GM18951 (cell line): ENCODE results near the gene INPP5J.

Source experiments
- POLR2A ChIP-seq: IDR thresholded peaks from 4 replicates; pipeline ENCODE4 v1.6.1; 2011; ENCODE audit warnings: mild to moderate bottlenecking; ENCODE audit not compliant: insufficient read length, insufficient read depth; ENCODE audit errors: extremely low read depth
- in situ Hi-C: fragments of 300-500 bp; cut with MboI; formaldehyde crosslinking; loops from one replicate; pipeline ENCODE4 v1.12.0; 2022; ENCODE audit warnings: low sequenced_read_pairs, mixed read lengths, inconsistent platforms; ENCODE audit not compliant: unreplicated experiment

The INPP5J gene

DNA sequence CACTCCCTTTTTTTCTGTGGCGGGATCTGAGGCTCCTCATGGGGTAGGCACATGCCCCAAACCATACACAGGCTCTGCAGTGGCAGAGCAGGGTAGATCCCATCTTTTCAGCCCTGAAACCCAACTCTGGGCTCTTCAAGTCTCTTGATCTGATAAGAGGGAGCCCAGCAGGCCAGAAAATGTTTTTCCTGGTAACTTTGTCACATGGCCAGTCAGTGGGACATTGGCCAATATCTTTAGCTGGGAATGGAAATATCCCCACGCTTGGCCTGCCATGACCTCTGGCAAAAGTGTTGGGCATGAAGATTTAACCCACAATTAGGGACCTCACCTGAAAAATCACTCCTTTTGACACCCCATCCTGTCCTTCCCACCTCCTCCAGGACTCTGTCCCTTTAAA, 8.1 kb downstream of the INPP5J start:
- no peak for TF ChIP-seq POLR2A
- in situ Hi-C loops: no loop called here

- no peak for TF ChIP-seq POLR2A
- in situ Hi-C loops: no loop called here
These were observed 11.1 kb downstream of the INPP5J start for GRCh38 chr22:31133911-31134310.

DNA sequence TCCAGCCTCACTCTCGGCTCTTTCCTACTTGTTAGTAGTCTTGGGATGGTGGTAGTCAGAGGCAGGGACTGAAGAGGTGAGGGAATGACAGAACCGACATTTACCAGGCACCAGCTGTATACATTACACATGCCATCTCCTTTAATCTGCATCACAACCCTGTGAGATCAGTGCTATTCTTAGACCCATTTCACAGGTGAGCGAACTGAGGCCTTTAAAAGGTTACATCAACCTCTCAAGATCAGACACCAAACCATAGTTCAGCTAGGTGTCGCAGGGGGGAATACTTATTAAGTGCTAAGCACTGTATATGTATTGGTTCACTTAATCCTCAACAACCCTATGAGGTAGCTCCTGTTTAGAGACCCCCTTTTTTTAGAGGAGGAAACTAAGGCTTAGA, 11.9 kb downstream of the INPP5J start:
- no peak for TF ChIP-seq POLR2A
- in situ Hi-C loops: no loop called here

DNA sequence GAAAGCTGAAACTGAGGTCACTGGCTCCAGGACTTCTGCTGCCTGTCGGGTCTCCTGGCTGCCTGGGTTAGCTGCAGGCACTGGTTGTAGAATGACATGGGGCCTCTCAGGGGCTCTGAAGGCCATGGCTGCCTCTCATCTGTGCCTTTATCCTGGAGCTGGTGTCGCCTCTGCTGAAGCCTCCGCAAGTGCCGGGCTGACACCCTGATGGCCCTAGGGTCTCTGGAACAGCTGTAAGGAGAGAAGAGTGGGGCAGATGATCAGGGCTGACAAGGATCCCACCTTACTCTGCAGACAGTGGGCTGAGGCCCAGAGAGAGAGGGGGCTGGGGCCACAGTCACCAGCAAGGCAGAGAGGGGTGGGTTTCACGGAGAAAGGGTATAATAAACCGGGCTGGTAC, 12.9 kb downstream of the INPP5J start:
- no peak for TF ChIP-seq POLR2A
- in situ Hi-C loops: no loop called here

DNA sequence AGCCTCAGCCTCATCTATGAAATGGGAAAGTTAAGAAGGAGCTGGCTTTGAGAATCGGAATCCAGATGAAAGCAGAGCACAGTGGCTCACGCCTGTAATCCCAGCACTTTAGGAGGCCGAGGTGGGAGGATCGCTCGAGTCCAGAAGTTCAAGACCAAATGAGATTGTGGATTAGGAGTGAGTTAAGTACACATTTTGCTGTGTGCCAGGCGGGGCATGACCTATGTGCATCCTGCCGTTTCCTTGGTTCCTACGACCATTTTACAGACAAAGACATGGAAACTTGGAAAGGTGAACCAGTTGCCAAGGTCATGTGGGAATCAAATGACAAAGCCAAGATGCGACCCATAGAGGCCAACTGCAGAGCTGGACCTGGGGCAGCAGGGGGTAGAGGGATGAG, 13.4 kb downstream of the INPP5J start:
- in situ Hi-C loops: no loop called here
- TF ChIP-seq POLR2A: no peak

GRCh38 chr22:31136711-31137110, 13.9 kb downstream of the INPP5J start:
- in situ Hi-C loops: no loop called here
- no peak for TF ChIP-seq POLR2A

DNA sequence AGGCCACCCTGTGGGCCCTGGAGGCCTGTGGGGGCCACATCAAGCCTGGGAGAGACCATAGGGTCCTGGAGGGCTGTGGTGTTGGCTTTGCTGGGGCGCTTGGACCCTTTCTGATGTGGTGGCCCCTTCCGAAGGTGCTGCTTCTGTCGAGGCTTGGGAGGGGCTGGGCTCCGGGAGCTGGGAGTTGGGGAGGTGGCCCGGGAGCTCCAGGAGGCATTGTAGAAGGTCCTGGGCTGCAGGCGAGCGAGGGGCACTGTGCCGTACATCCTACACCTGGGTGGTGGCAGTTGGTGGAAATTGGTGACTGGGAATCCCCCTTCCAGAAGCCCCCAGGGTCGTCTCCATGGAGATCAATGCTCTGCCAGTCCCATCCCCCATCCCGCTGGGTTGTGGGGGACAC, 15.0 kb downstream of the INPP5J start:
- in situ Hi-C loops: no loop called here
- no peak for TF ChIP-seq POLR2A

GRCh38 chr22:31138126-31138525, 15.4 kb downstream of the INPP5J start:
- no peak for TF ChIP-seq POLR2A
- in situ Hi-C loops: no loop called here

DNA sequence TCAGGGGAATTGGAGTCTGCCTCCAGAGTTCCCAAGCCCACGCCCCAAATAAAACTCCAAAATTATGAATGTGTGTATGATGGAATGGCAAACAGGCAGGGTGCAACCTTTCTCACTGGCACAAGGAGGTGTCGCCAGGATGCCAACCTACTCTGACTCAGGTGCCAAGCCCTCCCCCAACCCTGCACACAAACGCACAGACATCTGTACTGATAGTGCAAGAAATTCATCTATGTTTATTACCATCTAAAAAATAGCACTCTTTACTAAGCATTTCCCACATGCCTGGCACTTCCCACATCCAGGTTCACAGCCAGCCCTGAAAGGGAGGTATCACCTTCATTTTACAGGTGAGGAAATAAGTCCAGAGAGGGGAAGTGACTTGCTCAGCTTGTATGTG, 16.3 kb downstream of the INPP5J start:
- no peak for TF ChIP-seq POLR2A
- in situ Hi-C loops: no loop called here

GRCh38 chr22:31139866-31140716, 17.3 kb downstream of the INPP5J start, which contains the start of gene PLA2G3:
Gene PLA2G3, minus strand, starts transcription at chr22:31140508. Its CDS starts 154 bp downstream, at chr22:31140354.
- TF ChIP-seq POLR2A: no peak
- in situ Hi-C loops: no loop called here

GRCh38 chr22:31140746-31141145, 18.0 kb downstream of the INPP5J start:
- in situ Hi-C loops: no loop called here
- TF ChIP-seq POLR2A: no peak

- in situ Hi-C loops: no loop called here
- no peak for TF ChIP-seq POLR2A
These were observed 18.8 kb downstream of the INPP5J start for GRCh38 chr22:31141551-31141950.

- no peak for TF ChIP-seq POLR2A
- in situ Hi-C loops: no loop called here
These were observed 19.5 kb downstream of the INPP5J start for GRCh38 chr22:31142285-31142684.

- in situ Hi-C loops: no loop called here
- no peak for TF ChIP-seq POLR2A
These were observed 20.3 kb downstream of the INPP5J start for GRCh38 chr22:31143038-31143437.
